Central memory CD4-positive, alpha-beta T cell (primary cell): ENCODE results near the gene TMCO1.
"Not testable (repeated sequence)": the region's sequence is repeated elsewhere in the genome, so short reads cannot be mapped to it uniquely, and the experiment has no call there.

ENCODE experiments used
- DNase-seq: peaks from one replicate; pipeline ENCODE4 v3.0.0; 2022

The TMCO1 gene

DNA sequence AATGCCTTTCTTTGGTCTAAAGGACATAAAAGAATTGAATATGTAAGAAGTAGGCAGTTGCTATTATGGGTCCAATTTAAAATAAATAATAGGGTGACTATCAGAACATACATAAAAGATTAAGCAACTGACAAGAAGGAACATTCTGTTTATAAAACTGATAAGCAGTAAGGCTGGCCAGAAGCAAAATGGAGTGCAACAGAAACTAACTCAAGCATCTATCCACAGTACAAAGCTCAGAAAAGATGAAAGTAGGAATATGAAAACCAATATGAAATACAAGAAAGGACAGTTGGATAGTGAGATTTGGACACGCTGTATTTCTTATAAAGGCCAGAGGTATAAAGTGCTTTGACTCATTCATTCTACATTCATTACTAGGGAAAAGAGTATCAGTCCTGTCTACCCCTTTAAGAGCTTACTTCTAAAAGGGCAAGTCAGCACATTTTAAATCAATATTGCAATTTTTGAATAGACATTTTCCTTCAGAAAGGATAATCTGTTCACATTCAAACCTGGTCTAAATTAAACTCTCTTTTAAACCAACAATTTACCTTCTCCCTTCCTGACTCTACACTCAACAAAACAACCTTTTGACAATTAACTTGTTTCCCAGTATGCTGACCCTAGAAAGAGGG, 84.7 kb downstream of the TMCO1 start:
- DNase-seq: no peak

DNA sequence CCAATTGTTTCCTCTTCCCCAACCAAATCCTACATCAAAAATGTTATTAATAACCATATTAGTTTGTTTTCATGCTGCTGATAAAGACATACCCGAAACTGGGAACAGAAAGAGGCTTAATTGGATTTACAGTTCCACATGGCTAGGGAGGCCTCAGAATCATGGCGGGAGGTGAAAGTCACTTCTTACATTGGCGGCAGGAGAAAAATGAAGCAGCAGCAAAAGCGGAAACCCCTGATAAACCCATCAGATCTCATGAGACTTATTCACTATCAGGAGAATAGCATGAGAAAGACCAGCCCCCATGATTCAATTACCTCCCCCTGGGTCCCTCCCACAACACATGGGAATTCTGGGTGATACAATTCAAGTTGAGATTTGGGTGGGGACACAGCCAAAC, 87.9 kb downstream of the TMCO1 start:
- DNase-seq: not testable (repeated sequence)

DNA sequence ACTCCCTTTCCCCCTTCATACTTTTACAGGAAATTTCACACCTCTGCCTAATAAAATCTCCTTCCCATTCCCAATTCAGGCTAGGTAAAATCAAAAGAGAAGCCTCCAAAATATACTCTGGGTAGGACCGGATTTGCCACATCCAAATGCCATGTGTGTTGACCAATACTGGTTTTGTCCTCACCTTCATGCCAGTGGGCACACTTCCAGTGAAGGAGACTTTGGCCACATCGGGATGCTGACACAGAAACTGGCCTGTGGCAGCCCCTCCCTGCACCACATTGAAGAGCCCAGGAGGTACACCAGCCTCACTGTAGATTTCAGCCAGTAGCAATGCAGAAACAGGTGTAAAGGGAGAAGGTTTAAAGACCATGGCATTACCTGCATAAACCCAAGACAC, 88.4 kb downstream of the TMCO1 start:
- DNase-seq: no peak

DNA sequence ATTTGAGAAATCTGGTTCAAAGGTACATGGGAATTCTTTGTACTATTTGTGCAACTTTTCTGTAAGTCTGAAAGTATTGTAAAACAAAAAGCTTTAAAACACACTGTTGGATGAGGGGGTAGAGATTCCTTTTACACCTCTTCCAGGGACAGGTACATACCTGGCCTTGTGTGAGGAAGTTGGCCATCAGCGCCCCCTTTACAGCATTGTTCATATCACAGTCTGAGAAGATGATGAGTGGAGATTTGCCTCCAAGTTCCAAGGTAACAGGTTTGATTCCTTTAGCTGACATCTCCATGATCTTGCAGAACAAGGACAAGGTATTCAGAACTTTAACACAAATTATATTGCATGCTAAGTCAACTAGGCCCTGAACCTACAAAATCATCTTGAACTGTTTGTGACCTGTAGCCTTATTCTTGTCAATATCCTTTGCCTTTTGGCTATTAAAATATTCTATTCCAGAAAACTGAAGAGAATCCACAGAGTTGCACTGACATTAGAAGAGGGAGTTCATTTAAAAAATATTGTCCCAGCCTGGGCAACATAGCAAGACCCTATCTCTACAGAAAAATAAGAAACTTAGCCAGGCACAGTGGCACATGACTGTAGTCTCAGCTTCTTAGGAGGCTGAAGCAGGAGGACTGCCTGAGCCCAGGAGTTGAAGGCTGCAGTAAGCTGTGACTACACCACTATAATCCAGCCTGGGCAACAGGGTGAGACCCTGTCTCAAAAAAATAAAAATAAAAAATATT, 89.2 kb downstream of the TMCO1 start:
- no peak for DNase-seq

DNA sequence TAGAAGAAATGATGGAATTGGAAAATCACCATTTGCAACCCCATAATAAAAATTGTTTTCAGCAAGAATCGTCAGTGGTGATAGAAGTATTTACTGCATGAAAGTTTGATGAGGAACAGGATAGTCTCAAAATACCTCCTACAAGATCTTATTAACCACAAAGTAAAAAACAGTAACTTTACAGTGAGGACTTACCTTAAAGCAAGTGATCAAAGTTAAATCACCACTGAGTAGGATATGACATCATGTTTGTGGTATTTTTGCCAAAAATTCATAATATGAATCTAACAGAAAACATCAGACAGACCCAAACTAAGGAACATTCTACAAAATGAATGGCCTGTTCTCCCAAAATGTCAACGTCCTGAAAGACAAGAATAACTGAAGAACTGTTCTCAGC, 90.2 kb downstream of the TMCO1 start:
- peak; percentile 28 for DNase-seq
